Measurements from ENCODE around the gene SLC25A21.
"Not testable (repeated sequence)": the region's sequence is repeated elsewhere in the genome, so short reads cannot be mapped to it uniquely, and the experiment has no call there.

DNA sequence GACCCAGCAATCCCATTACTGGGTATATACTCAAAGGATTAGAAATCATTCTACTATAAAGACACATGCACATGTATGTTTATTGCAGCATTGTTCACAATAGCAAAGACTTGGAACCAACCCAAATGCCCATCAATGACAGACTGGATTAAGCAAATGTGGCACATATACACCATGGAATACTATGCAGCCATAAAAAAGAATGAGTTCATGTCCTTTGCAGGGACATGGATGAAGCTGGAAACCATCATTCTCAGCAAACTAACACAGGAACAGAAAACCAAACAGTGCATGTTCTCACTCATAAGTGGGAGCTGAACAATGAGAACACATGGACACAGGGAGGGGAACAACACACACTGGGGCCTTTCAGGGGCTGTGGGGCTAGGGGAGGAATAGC is 310.2 kb downstream of the SLC25A21 start:
- TF ChIP-seq CTCF, EZH2phosphoT487, EZH2 (IDR thresholded peaks at IDR 0.05): not testable (repeated sequence)
